ENCODE data around the gene FOXO3.
"Not testable (repeated sequence)": the region's sequence is repeated elsewhere in the genome, so short reads cannot be mapped to it uniquely, and the experiment has no call there.

Gene FOXO3

GRCh38 chr6:108630050-108630714, 69.5 kb downstream of the FOXO3 start:
- no peak for DNase-seq (ENCODE audit: low read depth)

GRCh38 chr6:108632441-108632840, 71.7 kb downstream of the FOXO3 start:
- DNase-seq (ENCODE audit: low read depth) = no peak

GRCh38 chr6:108633436-108633835, 72.7 kb downstream of the FOXO3 start:
- DNase-seq (ENCODE audit: low read depth) = no peak

- no peak for DNase-seq (ENCODE audit: low read depth)
Measured at GRCh38 chr6:108635505-108636226, 74.9 kb downstream of the FOXO3 start.

- no peak for DNase-seq (ENCODE audit: low read depth)
Measured at GRCh38 chr6:108637963-108638362, 77.2 kb downstream of the FOXO3 start.

GRCh38 chr6:108638993-108639392, 78.3 kb downstream of the FOXO3 start:
- no peak for DNase-seq (ENCODE audit: low read depth)

GRCh38 chr6:108640104-108640503, 79.4 kb downstream of the FOXO3 start:
- no peak for DNase-seq (ENCODE audit: low read depth)

- DNase-seq (ENCODE audit: low read depth) = no peak
Measured at GRCh38 chr6:108643184-108643583, 82.5 kb downstream of the FOXO3 start.

GRCh38 chr6:108644252-108644651, 83.5 kb downstream of the FOXO3 start:
- DNase-seq (ENCODE audit: low read depth) = no peak

GRCh38 chr6:108648191-108648590, 87.5 kb downstream of the FOXO3 start:
- no peak for DNase-seq (ENCODE audit: low read depth)

GRCh38 chr6:108650325-108650724, 89.6 kb downstream of the FOXO3 start:
- no peak for DNase-seq (ENCODE audit: low read depth)

GRCh38 chr6:108650781-108651180, 90.1 kb downstream of the FOXO3 start:
- no peak for DNase-seq (ENCODE audit: low read depth)

GRCh38 chr6:108651340-108652227, 90.9 kb downstream of the FOXO3 start:
- no peak for DNase-seq (ENCODE audit: low read depth)

- DNase-seq (ENCODE audit: low read depth) = no peak
Measured at GRCh38 chr6:108652375-108652774, 91.7 kb downstream of the FOXO3 start.

- DNase-seq (ENCODE audit: low read depth) = no peak
Measured at GRCh38 chr6:108653949-108654348, 93.2 kb downstream of the FOXO3 start.

GRCh38 chr6:108654465-108655106, 93.9 kb downstream of the FOXO3 start:
- no peak for DNase-seq (ENCODE audit: low read depth)

- DNase-seq (ENCODE audit: low read depth) = no peak
Measured at GRCh38 chr6:108655806-108656651, 95.3 kb downstream of the FOXO3 start.

- no peak for DNase-seq (ENCODE audit: low read depth)
Measured at GRCh38 chr6:108656836-108657235, 96.1 kb downstream of the FOXO3 start.

- no peak for DNase-seq (ENCODE audit: low read depth)
Measured at GRCh38 chr6:108658174-108658573, 97.5 kb downstream of the FOXO3 start.

- not testable (repeated sequence) for DNase-seq (ENCODE audit: low read depth)
Measured at GRCh38 chr6:108658785-108659184, 98.1 kb downstream of the FOXO3 start.

- DNase-seq (ENCODE audit: low read depth) = no peak
Measured at GRCh38 chr6:108660251-108660650, 99.5 kb downstream of the FOXO3 start.
